ENCODE data around the gene SETBP1. TPM values are rescaled to one million over a fixed set of nuclear protein-coding genes. Genes with fewer than 3 reads are reported as not detected.

SETBP1 gene
- polyA plus RNA-seq, 1 experiment, result 0.71 TPM

- Histone ChIP-seq H3K4me3 (ENCODE audit: low read depth, low read length) (no peak overlapping the region), H3K9me3 (ENCODE audit: control insufficient read depth, insufficient read depth, low read length) (no peaks in the 10 kb centered on the region), H3K27ac (ENCODE audit: low read depth, low read length) (no peak overlapping the region), H3K27me3 (ENCODE audit: control insufficient read depth, insufficient read depth, low read length) (peaks cover 2% of the 10 kb centered on the region)
- TF ChIP-seq CTCF (IDR thresholded peaks at IDR 0.05; ENCODE audit: low read depth, low read length), result no peak
- no peak for DNase-seq (ENCODE audit: low read depth, low spot score)
- POLR2A ChIA-PET, result no interaction called here
- CTCF ChIA-PET, result no interaction called here
Measured at GRCh38 chr18:44771572-44771955, 90.9 kb downstream of the SETBP1 start.

GRCh38 chr18:44771956-44772917, 91.5 kb downstream of the SETBP1 start:
- CTCF ChIA-PET, result no interaction called here
- Histone ChIP-seq H3K4me3 (ENCODE audit: low read depth, low read length) (no peak overlapping the region), H3K9me3 (ENCODE audit: control insufficient read depth, insufficient read depth, low read length) (no peaks in the 10 kb centered on the region), H3K27ac (ENCODE audit: low read depth, low read length) (no peak overlapping the region), H3K27me3 (ENCODE audit: control insufficient read depth, insufficient read depth, low read length) (peaks cover 2% of the 10 kb centered on the region)
- POLR2A ChIA-PET, result no interaction called here
- DNase-seq (ENCODE audit: low read depth, low spot score), result no peak
- TF ChIP-seq CTCF (IDR thresholded peaks at IDR 0.05; ENCODE audit: low read depth, low read length), result no peak

GRCh38 chr18:44773640-44774155, 93.0 kb downstream of the SETBP1 start:
- Histone ChIP-seq H3K4me3 (ENCODE audit: low read depth, low read length) (no peak overlapping the region), H3K27ac (ENCODE audit: low read depth, low read length) (no peak overlapping the region), H3K9me3 (ENCODE audit: control insufficient read depth, insufficient read depth, low read length) (no peaks in the 10 kb centered on the region), H3K27me3 (ENCODE audit: control insufficient read depth, insufficient read depth, low read length) (peaks cover 2% of the 10 kb centered on the region)
- no peak for DNase-seq (ENCODE audit: low read depth, low spot score)
- TF ChIP-seq CTCF (IDR thresholded peaks at IDR 0.05; ENCODE audit: low read depth, low read length), result no peak
- POLR2A ChIA-PET, result no interaction called here
- CTCF ChIA-PET, result no interaction called here

- Histone ChIP-seq H3K4me3 (ENCODE audit: low read depth, low read length) (no peak overlapping the region), H3K9me3 (ENCODE audit: control insufficient read depth, insufficient read depth, low read length) (no peaks in the 10 kb centered on the region), H3K27me3 (ENCODE audit: control insufficient read depth, insufficient read depth, low read length) (peaks cover 2% of the 10 kb centered on the region), H3K27ac (ENCODE audit: low read depth, low read length) (no peak overlapping the region)
- no peak for TF ChIP-seq CTCF (IDR thresholded peaks at IDR 0.05; ENCODE audit: low read depth, low read length)
- no peak for DNase-seq (ENCODE audit: low read depth, low spot score)
- CTCF ChIA-PET, result no interaction called here
- POLR2A ChIA-PET, result no interaction called here
Measured at GRCh38 chr18:44774191-44774590, 93.5 kb downstream of the SETBP1 start.

GRCh38 chr18:44777457-44778192, 96.9 kb downstream of the SETBP1 start:
- TF ChIP-seq CTCF (IDR thresholded peaks at IDR 0.05; ENCODE audit: low read depth, low read length), result no peak
- Histone ChIP-seq H3K4me3 (ENCODE audit: low read depth, low read length) (no peak overlapping the region), H3K9me3 (ENCODE audit: control insufficient read depth, insufficient read depth, low read length) (no peaks in the 10 kb centered on the region), H3K27me3 (ENCODE audit: control insufficient read depth, insufficient read depth, low read length) (peaks cover 3% of the 10 kb centered on the region), H3K27ac (ENCODE audit: low read depth, low read length) (no peak overlapping the region)
- DNase-seq (ENCODE audit: low read depth, low spot score), result no peak
- ChIA-PET POLR2A (no interaction called here), CTCF (no interaction called here)

All from AG04450 (cell line).